GM18505 (cell line): ENCODE data around the gene SLC25A19.
"Not testable (repeated sequence)": the region's sequence is repeated elsewhere in the genome, so short reads cannot be mapped to it uniquely, and the experiment has no call there.

Experiments used
- ATAC-seq: cut with Tn5 transposase; IDR thresholded peaks from one replicate; pipeline ENCODE4 v1.9.1; 2021; ENCODE audit not compliant: unreplicated experiment
- POLR2A ChIP-seq: IDR thresholded peaks from 4 replicates; pipeline ENCODE4 v1.6.1; 2011; ENCODE audit warnings: borderline replicate concordance; ENCODE audit not compliant: insufficient read depth, insufficient read length; ENCODE audit errors: extremely low read depth

The SLC25A19 gene

DNA sequence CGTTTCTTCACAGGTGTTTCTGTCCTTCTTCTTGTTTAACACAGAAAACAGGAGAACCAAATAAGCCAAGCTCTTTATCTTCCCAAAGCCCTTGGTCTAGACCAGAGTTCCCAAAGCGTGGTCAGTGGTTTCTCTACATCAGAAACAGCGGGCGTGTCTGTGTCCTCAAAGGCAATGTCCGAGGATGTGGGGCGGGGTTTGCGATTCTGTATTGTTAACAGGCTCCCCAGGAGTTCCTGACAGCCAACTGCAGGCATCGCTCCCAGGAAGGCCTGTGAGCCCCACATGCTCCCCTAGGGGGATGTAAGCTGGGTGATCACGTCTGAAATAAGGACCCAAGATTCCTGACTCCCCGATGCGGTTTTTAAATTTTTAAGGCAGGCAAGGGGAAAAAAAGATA lies 28.4 kb upstream of the SLC25A19 start:
- no peak for TF ChIP-seq POLR2A
- ATAC-seq, result no peak

DNA sequence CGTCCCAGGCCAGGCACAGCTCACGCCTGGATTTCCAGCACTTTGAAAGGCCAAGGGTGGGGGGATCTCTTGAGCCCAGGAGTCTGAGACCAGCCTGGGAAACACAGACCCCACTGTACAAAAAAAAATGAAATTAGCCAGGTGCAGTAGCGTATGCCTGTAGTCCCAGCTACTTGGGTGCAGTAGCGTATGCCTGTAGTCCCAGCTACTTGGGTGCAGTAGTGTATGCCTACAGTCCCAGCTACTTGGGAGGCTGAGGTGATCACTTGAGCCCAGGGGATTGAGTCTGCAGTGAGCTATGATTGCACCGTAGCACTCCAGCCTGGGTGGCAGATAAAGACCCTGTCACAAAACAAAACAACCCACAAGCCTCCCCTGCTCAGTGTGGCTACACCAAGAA lies 27.0 kb upstream of the SLC25A19 start:
- TF ChIP-seq POLR2A, result no peak
- no peak for ATAC-seq

GRCh38 chr17:75315541-75316243 lies 26.5 kb upstream of the SLC25A19 start:
- TF ChIP-seq POLR2A, result peak; percentile 16
- ATAC-seq, result no peak

DNA sequence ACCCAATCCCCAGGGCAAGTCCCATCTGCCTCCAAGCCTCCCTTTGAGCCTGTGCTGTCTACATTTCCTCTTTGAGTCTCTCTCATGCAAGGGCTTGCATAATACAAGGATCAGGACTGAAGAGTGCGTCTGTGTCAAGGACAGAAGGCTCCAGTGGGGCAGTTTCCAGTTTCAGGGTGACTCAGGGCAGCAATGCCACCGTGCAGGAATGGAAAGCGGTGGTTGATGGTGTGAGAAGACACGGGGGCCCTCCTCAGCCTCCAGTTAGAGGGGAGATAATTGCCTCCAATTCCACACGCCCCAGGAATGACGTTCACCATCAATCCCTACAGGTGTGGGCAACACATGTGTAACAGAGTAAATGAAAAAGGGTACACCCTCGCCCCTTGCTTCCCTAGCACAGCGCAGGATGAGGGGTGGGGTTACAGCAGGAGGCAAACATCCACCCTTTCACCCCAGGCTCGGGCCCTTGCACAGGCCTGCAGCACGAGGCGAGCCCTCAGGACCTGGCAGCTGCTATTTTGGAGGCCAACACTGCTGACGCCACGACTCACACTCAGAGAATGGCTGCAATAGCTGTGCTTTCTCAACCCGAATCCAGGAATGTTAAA lies 24.8 kb upstream of the SLC25A19 start:
- no peak for ATAC-seq
- TF ChIP-seq POLR2A, result no peak

- TF ChIP-seq POLR2A, result no peak
- no peak for ATAC-seq
These were observed 19.7 kb upstream of the SLC25A19 start for GRCh38 chr17:75308732-75309629.

DNA sequence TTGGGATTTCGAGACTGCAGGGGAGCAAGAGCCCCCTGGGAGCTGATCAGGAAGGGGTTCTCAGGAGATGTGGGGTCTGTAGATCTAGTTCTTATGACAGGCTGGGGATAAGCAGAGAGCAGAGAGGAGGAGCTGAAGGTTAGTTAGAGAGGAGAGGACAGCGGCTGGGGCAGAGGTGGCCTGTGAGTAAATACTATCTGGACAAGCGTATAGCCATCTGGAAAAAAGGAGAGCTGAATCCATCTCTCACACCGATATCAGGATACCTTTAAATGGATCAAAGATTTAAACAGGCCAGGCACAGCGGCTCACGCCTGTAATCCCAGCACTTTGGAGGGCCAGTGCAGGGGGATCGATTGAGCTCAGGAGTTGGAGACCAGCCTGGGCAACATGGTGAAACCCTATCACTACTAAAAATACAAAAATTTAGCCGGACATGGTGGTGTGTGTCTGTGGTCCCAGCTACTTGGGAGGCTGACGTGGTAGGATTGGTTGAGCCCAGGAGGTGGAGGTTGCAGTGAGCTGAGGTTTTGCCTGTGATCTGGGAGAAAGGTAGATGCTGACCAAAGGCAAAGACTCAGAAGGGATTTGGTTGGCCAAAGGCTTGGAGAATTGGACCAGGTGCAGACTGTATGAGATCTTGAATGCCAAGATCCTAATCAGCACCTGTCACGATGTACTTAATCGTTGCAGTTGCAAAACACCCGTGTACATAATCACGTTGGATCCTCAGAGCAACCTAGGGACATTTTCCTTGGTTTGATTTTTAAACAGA lies 18.9 kb upstream of the SLC25A19 start:
- no peak for TF ChIP-seq POLR2A
- no peak for ATAC-seq

- no peak for TF ChIP-seq POLR2A
These were observed 12.4 kb upstream of the SLC25A19 start for GRCh38 chr17:75301502-75302206.

DNA sequence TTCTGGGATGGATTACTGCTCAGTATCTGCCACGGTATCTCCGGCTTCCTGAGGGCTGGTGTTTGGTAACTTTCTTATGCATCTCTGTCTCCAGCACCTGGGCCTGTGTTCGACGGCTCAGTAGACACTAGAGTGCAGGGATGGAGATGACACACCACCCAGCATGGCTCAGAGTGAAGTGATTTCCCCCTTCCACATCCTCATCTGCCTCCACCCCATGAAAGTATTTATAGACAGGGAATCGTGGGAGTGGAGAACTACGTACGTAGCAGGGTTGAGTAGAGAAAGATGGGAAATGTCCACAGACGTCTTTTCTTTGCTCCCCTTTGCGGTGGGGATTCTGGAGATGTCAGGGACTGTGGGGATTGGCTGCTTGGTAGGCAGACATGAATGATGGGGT lies 11.8 kb upstream of the SLC25A19 start:
- no peak for TF ChIP-seq POLR2A
- ATAC-seq, result no peak

More at GRCh38 chr17:75301502-75302206, 12.4 kb upstream of the SLC25A19 start:
- ATAC-seq, result no peak

DNA sequence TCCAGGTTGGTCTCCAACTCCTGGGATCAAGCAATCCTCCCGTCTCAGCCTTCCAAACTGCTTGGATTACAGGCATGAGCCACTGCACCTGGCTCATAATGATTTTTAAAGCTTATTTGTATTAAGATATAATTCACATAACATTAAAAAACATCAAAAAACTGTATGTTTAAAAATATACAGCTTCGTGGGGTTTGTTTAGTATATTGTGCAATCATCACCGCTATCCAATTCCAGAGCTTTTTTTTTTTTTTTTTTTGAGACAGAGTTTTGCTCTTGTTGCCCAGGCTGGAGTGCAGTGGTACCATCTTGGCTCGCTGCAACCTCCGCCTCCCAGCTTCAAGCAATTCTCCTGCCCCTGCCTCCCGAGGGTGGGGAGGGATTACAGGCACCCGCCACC lies 11.0 kb upstream of the SLC25A19 start:
- TF ChIP-seq POLR2A, result no peak
- no peak for ATAC-seq

DNA sequence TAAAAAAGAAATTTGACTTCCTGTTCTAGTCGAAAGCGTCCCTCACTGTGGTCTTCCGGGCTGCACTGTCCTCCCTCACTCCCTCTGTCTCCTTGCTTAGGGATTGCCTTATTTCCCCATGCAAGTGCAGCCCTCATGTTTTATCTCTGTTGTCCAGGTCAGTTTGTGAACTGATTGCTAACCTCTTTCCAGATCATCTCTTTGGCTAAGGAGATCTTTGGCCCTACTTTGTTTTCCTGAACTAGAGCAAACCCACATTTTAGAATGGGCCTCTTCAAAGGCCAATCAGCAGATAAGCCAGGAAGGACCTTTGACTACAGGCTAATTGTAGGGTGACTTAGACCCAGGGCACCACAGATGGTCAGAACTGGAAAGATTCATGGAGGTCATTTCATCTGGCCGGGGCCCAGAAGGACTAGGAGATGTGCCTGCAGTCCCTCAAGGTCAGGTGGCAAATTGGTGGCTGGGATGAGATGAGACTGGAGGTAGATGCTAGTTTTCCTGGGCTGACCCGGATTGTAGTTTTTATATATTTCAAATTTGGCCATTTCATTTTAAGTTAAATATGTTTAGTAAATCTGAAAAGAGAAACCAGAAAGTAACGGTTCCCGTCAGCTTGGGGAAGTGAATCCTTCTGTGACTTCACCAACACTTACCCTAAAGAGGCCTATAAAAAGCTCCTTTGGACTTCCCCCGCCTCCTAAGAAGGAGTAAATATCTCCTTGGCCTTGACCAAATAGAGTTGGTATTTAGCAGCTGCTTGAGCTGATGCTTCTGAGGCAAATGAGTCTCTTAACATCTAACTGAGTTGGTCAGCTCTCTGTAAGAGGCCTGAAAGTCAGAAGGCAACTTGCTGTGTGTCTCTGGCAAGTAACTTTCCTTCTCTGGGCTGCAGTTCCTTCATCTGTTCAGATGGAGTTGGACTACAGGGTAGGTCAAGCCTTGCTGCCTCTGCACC lies 6.2 kb upstream of the SLC25A19 start:
- peak; percentile 49 for ATAC-seq
- TF ChIP-seq POLR2A, result peak; percentile 76

- ATAC-seq, result not testable (repeated sequence)
These were observed 3.7 kb upstream of the SLC25A19 start for GRCh38 chr17:75292810-75293448.

DNA sequence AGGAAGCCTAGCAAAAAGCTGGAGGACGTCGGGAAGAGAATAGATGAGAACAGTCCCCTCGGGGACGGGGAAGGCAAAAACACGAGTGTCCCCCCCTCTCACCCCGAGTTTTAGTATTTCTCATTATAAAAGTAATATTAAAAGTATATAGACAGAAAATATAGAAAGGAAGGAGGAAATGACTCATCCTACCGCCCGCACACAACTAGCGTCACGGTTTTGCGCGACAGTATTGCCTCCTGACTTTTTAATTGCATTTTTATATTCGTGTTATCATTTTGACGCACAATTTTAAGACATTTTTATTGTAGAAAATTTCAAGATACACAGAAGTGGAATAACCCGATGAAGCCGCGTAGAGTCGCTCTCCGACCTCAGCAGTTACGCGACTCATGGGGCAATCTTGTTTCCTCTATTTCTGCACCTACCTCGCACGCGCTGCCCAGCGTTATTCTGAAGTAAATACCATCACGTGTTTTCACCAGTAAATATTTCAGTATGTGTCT lies 652 bp upstream of the SLC25A19 start:
- ATAC-seq, result peak; percentile 23
- no peak for TF ChIP-seq POLR2A

GRCh38 chr17:75288770-75289114 lies 491 bp downstream of the SLC25A19 start:
- TF ChIP-seq POLR2A, result no peak
- peak; percentile 2 for ATAC-seq
